ENCODE measurements around the gene MTERF2. TPM values are rescaled to one million over a fixed set of nuclear protein-coding genes. Genes with fewer than 3 reads are reported as not detected.
A peak's percentile ranks its signal among the peaks of the same experiment; 100 is the strongest.

Gene MTERF2
- total and polyA plus RNA-seq, 2 of the 13 experiments (the other 11 are each of a cell fraction or from before 2014, with no cell fraction given), result 8.0 to 11.6 TPM

DNA sequence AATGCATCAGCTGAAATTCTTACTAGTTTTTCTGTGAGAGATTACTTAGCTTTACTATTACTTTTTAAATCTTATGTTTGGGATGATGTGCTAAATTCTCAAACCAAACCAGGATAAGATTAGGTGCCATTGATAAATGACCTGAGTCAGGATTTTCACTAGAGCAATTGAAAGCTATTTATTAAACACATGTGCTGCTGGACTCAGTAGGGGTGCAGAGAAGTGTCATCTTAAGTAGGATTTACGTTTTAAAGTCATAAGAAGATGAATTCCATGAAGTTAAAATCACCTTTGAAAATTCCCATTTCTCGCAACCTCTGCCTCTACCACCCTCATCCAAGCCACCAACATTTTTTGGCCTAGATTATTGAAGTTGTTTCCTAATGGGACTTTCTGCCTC is 22.4 kb downstream of the MTERF2 start (continued):
- TF ChIP-seq, protein P1, sequence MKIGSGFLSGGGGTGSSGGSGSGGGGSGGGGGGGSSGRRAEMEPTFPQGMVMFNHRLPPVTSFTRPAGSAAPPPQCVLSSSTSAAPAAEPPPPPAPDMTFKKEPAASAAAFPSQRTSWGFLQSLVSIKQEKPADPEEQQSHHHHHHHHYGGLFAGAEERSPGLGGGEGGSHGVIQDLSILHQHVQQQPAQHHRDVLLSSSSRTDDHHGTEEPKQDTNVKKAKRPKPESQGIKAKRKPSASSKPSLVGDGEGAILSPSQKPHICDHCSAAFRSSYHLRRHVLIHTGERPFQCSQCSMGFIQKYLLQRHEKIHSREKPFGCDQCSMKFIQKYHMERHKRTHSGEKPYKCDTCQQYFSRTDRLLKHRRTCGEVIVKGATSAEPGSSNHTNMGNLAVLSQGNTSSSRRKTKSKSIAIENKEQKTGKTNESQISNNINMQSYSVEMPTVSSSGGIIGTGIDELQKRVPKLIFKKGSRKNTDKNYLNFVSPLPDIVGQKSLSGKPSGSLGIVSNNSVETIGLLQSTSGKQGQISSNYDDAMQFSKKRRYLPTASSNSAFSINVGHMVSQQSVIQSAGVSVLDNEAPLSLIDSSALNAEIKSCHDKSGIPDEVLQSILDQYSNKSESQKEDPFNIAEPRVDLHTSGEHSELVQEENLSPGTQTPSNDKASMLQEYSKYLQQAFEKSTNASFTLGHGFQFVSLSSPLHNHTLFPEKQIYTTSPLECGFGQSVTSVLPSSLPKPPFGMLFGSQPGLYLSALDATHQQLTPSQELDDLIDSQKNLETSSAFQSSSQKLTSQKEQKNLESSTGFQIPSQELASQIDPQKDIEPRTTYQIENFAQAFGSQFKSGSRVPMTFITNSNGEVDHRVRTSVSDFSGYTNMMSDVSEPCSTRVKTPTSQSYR (CRISPR knock-in tag; IDR thresholded peaks at IDR 0.05; ENCODE audit: borderline replicate concordance), result no peak
- TF ChIP-seq, protein P2, sequence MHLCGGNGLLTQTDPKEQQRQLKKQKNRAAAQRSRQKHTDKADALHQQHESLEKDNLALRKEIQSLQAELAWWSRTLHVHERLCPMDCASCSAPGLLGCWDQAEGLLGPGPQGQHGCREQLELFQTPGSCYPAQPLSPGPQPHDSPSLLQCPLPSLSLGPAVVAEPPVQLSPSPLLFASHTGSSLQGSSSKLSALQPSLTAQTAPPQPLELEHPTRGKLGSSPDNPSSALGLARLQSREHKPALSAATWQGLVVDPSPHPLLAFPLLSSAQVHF (CRISPR knock-in tag; IDR thresholded peaks at IDR 0.05), result no peak
- no peak for TF ChIP-seq NFYB (CRISPR knock-in tag; IDR thresholded peaks at IDR 0.05)

DNA sequence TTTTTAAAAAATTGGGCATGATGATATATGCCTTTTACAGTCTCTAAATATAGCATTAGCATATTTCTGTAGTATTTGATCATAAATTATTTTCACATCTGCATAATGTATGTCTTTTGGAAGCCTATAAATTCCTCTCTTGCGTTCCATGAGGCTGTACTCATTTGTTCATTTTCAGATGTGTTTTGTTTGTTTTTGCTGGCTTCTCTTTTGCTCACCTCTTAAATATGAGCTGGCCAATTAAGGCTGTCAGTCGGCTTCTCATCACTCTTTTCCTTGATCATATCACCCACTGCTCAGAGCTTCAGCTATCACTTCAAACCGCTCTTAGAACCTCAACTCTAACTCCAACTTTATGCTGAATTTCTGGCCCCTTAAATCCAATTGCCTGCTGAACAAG is 24.7 kb downstream of the MTERF2 start:
- H3K9me3 ChIP-seq (ENCODE audit: low read length), result no peaks in the 10 kb centered on the region
- H3K4me3 ChIP-seq (replicated peaks in 1 of 3; ENCODE audit: insufficient read depth in 1 of 3, low read depth in 2 of 3, low read length in 3 of 3), result no peak overlapping the region
- H3K27ac ChIP-seq (ENCODE audit: extremely low read length, insufficient read depth, low read length), result no peak overlapping the region
- DNase-seq (ENCODE audit: low spot score), result no peak
- in situ Hi-C loops (cut with HindIII; ENCODE audit: extremely low pct_ligation_motif_present, low pct_unique_long_range_greater_than_20kb) (no loop called here), intact Hi-C loops (cut with micrococcal nuclease; ENCODE audit: unreplicated experiment) (no loop called here)
- ChIA-PET POLR2A (interaction anchor here (0.8 kb wide), 1 partner anchor 13 kb away, joined by 3 read pairs; no protein-coding TSS in a partner anchor), CTCF (ENCODE audit: low intra/inter-chr PET ratio, low total read pairs) (no interaction called here)
- H3K4me2 ChIP-seq (ENCODE audit: low read depth, low read length), result 0 out of 2 replicates have a peak overlapping the region, but pooled peaks have one; percentile 6
- no peak for ATAC-seq
- no TSS peak for BruUV-seq (replicated peaks)
- FAIRE-seq, result no peak
- H3K27me3 ChIP-seq (ENCODE audit: control insufficient read depth in 1 of 2, insufficient read depth in 2 of 2, low read length in 2 of 2), result no peaks in the 10 kb centered on the region
- peaks cover 64% of the 10 kb centered on the region for H3K4me1 ChIP-seq (ENCODE audit: insufficient read depth, low read length)
- peaks cover 93% of the 10 kb centered on the region for H3K79me2 ChIP-seq (ENCODE audit: insufficient read depth, low read length)
- H2AFZ ChIP-seq (ENCODE audit: low read length), result no peak overlapping the region
- WGBS (ENCODE audit: low lambda C conversion rate), result 98% methylated on average over 3 of the region's 3 CpGs
- peaks cover 97% of the 10 kb centered on the region for H4K20me1 ChIP-seq (ENCODE audit: insufficient read depth, low read length)
- peaks cover 8 to 44% of the 10 kb centered on the region in 2 experiments; a peak in 4 of 5 replicates for H3K36me3 ChIP-seq (replicated peaks in 1 of 2; ENCODE audit: control insufficient read depth in 1 of 2, insufficient read depth in 2 of 2, low read length in 2 of 2)
- no peak overlapping the region for H3K9ac ChIP-seq (ENCODE audit: insufficient read depth, low read depth, low read length)
- TF ChIP-seq, protein P3, sequence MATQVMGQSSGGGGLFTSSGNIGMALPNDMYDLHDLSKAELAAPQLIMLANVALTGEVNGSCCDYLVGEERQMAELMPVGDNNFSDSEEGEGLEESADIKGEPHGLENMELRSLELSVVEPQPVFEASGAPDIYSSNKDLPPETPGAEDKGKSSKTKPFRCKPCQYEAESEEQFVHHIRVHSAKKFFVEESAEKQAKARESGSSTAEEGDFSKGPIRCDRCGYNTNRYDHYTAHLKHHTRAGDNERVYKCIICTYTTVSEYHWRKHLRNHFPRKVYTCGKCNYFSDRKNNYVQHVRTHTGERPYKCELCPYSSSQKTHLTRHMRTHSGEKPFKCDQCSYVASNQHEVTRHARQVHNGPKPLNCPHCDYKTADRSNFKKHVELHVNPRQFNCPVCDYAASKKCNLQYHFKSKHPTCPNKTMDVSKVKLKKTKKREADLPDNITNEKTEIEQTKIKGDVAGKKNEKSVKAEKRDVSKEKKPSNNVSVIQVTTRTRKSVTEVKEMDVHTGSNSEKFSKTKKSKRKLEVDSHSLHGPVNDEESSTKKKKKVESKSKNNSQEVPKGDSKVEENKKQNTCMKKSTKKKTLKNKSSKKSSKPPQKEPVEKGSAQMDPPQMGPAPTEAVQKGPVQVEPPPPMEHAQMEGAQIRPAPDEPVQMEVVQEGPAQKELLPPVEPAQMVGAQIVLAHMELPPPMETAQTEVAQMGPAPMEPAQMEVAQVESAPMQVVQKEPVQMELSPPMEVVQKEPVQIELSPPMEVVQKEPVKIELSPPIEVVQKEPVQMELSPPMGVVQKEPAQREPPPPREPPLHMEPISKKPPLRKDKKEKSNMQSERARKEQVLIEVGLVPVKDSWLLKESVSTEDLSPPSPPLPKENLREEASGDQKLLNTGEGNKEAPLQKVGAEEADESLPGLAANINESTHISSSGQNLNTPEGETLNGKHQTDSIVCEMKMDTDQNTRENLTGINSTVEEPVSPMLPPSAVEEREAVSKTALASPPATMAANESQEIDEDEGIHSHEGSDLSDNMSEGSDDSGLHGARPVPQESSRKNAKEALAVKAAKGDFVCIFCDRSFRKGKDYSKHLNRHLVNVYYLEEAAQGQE (IDR thresholded peaks at IDR 0.05; ENCODE audit: borderline replicate concordance in 1 of 2, low read depth in 1 of 2, low read length in 2 of 2), result no peak
- TF ChIP-seq, protein P4, sequence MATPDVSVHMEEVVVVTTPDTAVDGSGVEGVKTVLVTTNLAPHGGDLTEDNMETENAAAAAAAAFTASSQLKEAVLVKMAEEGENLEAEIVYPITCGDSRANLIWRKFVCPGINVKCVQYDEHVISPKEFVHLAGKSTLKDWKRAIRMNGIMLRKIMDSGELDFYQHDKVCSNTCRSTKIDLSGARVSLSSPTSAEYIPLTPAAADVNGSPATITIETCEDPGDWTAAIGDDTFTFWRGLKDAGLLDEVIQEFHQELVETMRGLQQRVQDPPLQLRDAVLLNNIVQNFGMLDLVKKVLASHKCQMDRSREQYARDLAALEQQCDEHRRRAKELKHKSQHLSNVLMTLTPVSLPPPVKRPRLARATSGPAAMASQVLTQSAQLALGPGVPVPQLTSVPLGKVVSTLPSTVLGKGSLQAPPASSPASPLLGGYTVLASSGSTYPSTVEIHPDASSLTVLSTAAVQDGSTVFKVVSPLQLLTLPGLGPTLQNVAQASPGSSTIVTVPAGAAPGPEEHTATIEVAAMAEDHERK (CRISPR knock-in tag; IDR thresholded peaks at IDR 0.05; ENCODE audit: low read depth), result no peak
- TF ChIP-seq AKAP8 (CRISPR knock-in tag; IDR thresholded peaks at IDR 0.05), result no peak
- no peak for TF ChIP-seq RARA (CRISPR knock-in tag; IDR thresholded peaks at IDR 0.05)
- TF ChIP-seq, protein P5, sequence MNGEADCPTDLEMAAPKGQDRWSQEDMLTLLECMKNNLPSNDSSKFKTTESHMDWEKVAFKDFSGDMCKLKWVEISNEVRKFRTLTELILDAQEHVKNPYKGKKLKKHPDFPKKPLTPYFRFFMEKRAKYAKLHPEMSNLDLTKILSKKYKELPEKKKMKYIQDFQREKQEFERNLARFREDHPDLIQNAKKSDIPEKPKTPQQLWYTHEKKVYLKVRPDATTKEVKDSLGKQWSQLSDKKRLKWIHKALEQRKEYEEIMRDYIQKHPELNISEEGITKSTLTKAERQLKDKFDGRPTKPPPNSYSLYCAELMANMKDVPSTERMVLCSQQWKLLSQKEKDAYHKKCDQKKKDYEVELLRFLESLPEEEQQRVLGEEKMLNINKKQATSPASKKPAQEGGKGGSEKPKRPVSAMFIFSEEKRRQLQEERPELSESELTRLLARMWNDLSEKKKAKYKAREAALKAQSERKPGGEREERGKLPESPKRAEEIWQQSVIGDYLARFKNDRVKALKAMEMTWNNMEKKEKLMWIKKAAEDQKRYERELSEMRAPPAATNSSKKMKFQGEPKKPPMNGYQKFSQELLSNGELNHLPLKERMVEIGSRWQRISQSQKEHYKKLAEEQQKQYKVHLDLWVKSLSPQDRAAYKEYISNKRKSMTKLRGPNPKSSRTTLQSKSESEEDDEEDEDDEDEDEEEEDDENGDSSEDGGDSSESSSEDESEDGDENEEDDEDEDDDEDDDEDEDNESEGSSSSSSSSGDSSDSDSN (CRISPR knock-in tag; IDR thresholded peaks at IDR 0.05), result no peak
- no peak for TF ChIP-seq ZSCAN30 (CRISPR knock-in tag; IDR thresholded peaks at IDR 0.05)
- no peak for TF ChIP-seq ZNF337 (CRISPR knock-in tag; IDR thresholded peaks at IDR 0.05; ENCODE audit: borderline replicate concordance, low read depth)
- no peak for TF ChIP-seq GABPB1 (CRISPR knock-in tag; IDR thresholded peaks at IDR 0.05)
